ENCODE data around the gene SLC17A5. TPM values are rescaled to one million over a fixed set of nuclear protein-coding genes. Genes with fewer than 3 reads are reported as not detected.
"Not testable (repeated sequence)": the region's sequence is repeated elsewhere in the genome, so short reads cannot be mapped to it uniquely, and the experiment has no call there.

The SLC17A5 gene
- total and polyA plus RNA-seq, 10 of the 15 experiments (the other 5 are each of a cell fraction or from before 2014, with no cell fraction given), result 2.3 to 7.2 (median 5.0) TPM

DNA sequence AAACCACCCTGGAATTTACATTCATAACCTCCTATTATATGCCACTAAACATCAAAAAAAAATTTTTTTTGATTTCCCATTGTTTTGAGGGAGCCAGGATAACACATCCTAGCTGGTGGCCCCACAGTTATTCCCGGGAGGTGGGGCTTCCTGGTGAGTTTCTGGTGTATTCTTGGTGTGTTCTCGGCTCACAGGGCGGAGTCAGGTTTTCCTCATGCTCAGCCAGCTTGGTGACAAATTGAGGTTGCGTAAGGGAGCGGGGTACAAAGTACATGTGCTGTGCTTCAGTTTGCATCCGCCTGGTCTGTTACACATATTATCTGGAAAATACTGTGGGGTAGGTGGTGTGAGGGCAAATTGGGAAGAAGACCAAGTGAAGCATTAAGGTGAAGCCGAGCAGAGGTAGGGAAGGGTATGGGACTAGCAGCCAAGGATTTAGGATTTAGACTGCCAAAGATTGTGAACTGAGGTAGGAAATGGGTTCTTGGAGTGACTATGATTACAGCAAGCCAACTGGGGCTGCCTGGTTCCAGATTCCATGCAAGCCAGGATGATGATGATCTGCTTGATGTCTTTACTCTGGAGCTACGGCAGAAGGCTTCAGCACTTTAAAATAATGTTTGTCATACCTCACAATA lies 86.7 kb downstream of the SLC17A5 start:
- no peaks in the 10 kb centered on the region for H3K9me3 ChIP-seq (replicated peaks; ENCODE audit: control insufficient read depth, insufficient read depth, low read length)
- no peaks in the 10 kb centered on the region for H3K36me3 ChIP-seq (ENCODE audit: control insufficient read depth in 2 of 2, insufficient read depth in 2 of 2, low read length in 1 of 2)
- CTCF ChIA-PET, result interaction anchor here (0.6 to 1.4 kb wide), 3 partner anchors 12 to 85 kb away, joined by 3 to 6 read pairs (median 3); no protein-coding TSS in a partner anchor
- BruUV-seq (replicated peaks), result no TSS peak
- H4K20me1 ChIP-seq (ENCODE audit: control insufficient read depth, insufficient read depth), result no peaks in the 10 kb centered on the region
- no peak overlapping the region for H3K27ac ChIP-seq (ENCODE audit: control insufficient read depth, insufficient read depth)
- in situ Hi-C loops (cut with MboI), result no loop called here
- TF ChIP-seq POLR2AphosphoS5 (IDR thresholded peaks at IDR 0.05; ENCODE audit: low read length), result no peak
- H3K9ac ChIP-seq (ENCODE audit: control insufficient read depth, insufficient read depth, low read length), result no peak overlapping the region
- RAD21 ChIA-PET (ENCODE audit: unreplicated experiment), result interaction anchor here (0.6 to 1.7 kb wide), 2 partner anchors 18 to 129 kb away, joined by 3 to 4 read pairs; no protein-coding TSS in a partner anchor
- H2AFZ ChIP-seq (ENCODE audit: control insufficient read depth, low read depth, low read length), result no peak overlapping the region
- H3K79me2 ChIP-seq (ENCODE audit: control insufficient read depth, insufficient read depth, low read length), result no peaks in the 10 kb centered on the region
- DNase-seq (ENCODE audit: low read depth, low spot score), result no peak
- no peak overlapping the region for H3K4me3 ChIP-seq
- no peaks in the 10 kb centered on the region for H3K4me1 ChIP-seq (ENCODE audit: control insufficient read depth, insufficient read depth, low read length)
- H3K4me2 ChIP-seq (ENCODE audit: control insufficient read depth, insufficient read depth), result no peak overlapping the region
- ATAC-seq, result no peak
- WGBS (ENCODE audit: insufficient coverage, insufficient replicate concordance, low lambda C conversion rate, missing lambda C conversion rate), result 79% methylated on average over 8 of the region's 8 CpGs
- intact Hi-C loops (cut with micrococcal nuclease; ENCODE audit: unreplicated experiment), result no loop called here
- POLR2A ChIA-PET, result interaction anchor here (1.9 kb wide), 1 partner anchor 13 kb away, joined by 5 read pairs; no protein-coding TSS in a partner anchor
- H3K27me3 ChIP-seq (replicated peaks in 1 of 2; ENCODE audit: control insufficient read depth in 2 of 2, insufficient read depth in 2 of 2, low read length in 1 of 2), result no peaks in the 10 kb centered on the region
- no peak for FAIRE-seq
- SMC1A ChIA-PET (ENCODE audit: uncharacterized antibody, unreplicated experiment), result interaction anchor here (1.0 to 2.1 kb wide), 5 partner anchors 8 to 39 kb away, joined by 3 to 9 read pairs (median 4); no protein-coding TSS in a partner anchor

DNA sequence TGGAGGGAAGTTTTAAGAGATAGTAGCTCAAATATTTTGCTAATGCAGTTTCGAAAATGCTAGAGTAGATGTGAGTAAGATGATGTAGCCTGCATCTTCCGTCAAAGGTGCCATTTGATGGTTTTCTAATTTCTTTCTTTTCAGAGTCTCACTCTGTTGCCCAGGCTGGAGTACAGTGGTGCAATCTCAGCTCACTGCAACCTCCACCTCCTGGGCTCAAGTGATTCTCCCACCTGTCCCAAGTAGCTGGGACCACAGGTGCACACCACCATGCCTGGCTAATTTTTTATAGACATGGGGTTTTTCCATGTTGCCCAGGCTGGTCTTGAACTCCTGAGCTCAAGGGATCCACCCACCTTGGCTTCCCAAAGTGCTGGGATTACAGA lies 87.3 kb downstream of the SLC17A5 start:
- H4K20me1 ChIP-seq (ENCODE audit: control insufficient read depth, insufficient read depth); ATAC-seq; H3K27ac ChIP-seq (ENCODE audit: control insufficient read depth, insufficient read depth); H2AFZ ChIP-seq (ENCODE audit: control insufficient read depth, low read depth, low read length); in situ Hi-C loops (cut with MboI); H3K9ac ChIP-seq (ENCODE audit: control insufficient read depth, insufficient read depth, low read length); H3K9me3 ChIP-seq (replicated peaks; ENCODE audit: control insufficient read depth, insufficient read depth, low read length); intact Hi-C loops (cut with micrococcal nuclease; ENCODE audit: unreplicated experiment); H3K4me1 ChIP-seq (ENCODE audit: control insufficient read depth, insufficient read depth, low read length); BruUV-seq (replicated peaks); H3K36me3 ChIP-seq (ENCODE audit: control insufficient read depth in 2 of 2, insufficient read depth in 2 of 2, low read length in 1 of 2); H3K4me3 ChIP-seq; H3K27me3 ChIP-seq (replicated peaks in 1 of 2; ENCODE audit: control insufficient read depth in 2 of 2, insufficient read depth in 2 of 2, low read length in 1 of 2); H3K4me2 ChIP-seq (ENCODE audit: control insufficient read depth, insufficient read depth); H3K79me2 ChIP-seq (ENCODE audit: control insufficient read depth, insufficient read depth, low read length); FAIRE-seq; DNase-seq (ENCODE audit: low read depth, low spot score): not testable (repeated sequence)
- 90% methylated on average over 2 of the region's 2 CpGs for WGBS (ENCODE audit: insufficient coverage, insufficient replicate concordance, low lambda C conversion rate, missing lambda C conversion rate)
- ChIA-PET RAD21 (ENCODE audit: unreplicated experiment) (interaction anchor here (1.7 kb wide), 1 partner anchor 19 kb away, joined by 3 read pairs; no protein-coding TSS in a partner anchor), CTCF (interaction anchor here (0.8 to 1.4 kb wide), 2 partner anchors 14 to 86 kb away, joined by 3 to 6 read pairs; no protein-coding TSS in a partner anchor), POLR2A (interaction anchor here (0.7 to 1.9 kb wide), 2 partner anchors 9 to 14 kb away, joined by 3 to 5 read pairs; no protein-coding TSS in a partner anchor), SMC1A (ENCODE audit: uncharacterized antibody, unreplicated experiment) (interaction anchor here (1.1 to 2.1 kb wide), 6 partner anchors 13 to 40 kb away, joined by 3 to 9 read pairs (median 4); no protein-coding TSS in a partner anchor)
